ENCODE data around the gene C12orf50. TPM values are rescaled to one million over a fixed set of nuclear protein-coding genes. Genes with fewer than 3 reads are reported as not detected.

C12orf50 gene
- total and polyA plus RNA-seq, 10 of the 15 experiments (the other 5 are each of a cell fraction or from before 2014, with no cell fraction given), result 0.03 to 0.06 TPM; not detected in 8

DNA sequence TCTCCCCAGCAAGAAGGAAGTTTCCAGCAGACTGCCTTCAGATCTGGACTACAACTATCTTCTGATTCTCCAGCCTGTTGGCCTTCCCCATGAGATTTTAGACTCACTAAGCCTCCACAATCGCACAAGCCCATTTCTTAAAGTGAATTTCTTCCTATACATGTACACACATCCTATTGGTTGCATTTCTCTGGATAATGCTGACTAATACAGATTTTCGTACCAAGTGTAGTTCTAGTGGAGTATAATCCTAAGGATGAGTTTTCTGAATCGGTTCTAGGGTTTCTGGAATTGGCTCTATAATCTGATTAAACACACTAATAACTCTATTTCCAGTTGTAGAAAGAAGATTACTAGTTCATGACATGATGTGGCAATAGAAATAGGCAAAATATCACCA, 53.3 kb downstream of the C12orf50 start:
- intact Hi-C loops (cut with micrococcal nuclease; ENCODE audit: unreplicated experiment) (no loop called here), in situ Hi-C loops (cut with MboI) (no loop called here)
- Histone ChIP-seq H3K27me3 (replicated peaks in 1 of 2; ENCODE audit: control insufficient read depth in 2 of 2, insufficient read depth in 2 of 2, low read length in 1 of 2) (no peaks in the 10 kb centered on the region), H4K20me1 (ENCODE audit: control insufficient read depth, insufficient read depth) (no peaks in the 10 kb centered on the region), H3K4me2 (ENCODE audit: control insufficient read depth, insufficient read depth) (no peak overlapping the region), H3K36me3 (ENCODE audit: control insufficient read depth in 2 of 2, insufficient read depth in 2 of 2, low read length in 1 of 2) (no peaks in the 10 kb centered on the region), H3K79me2 (ENCODE audit: control insufficient read depth, insufficient read depth, low read length) (no peaks in the 10 kb centered on the region), H3K9me3 (replicated peaks; ENCODE audit: control insufficient read depth, insufficient read depth, low read length) (no peaks in the 10 kb centered on the region), H3K27ac (ENCODE audit: control insufficient read depth, insufficient read depth) (no peak overlapping the region), H3K4me1 (ENCODE audit: control insufficient read depth, insufficient read depth, low read length) (no peaks in the 10 kb centered on the region), H2AFZ (ENCODE audit: control insufficient read depth, low read depth, low read length) (no peak overlapping the region), H3K4me3 (no peak overlapping the region), H3K9ac (ENCODE audit: control insufficient read depth, insufficient read depth, low read length) (no peak overlapping the region)
- ChIA-PET RAD21 (ENCODE audit: unreplicated experiment) (no interaction called here), SMC1A (ENCODE audit: uncharacterized antibody, unreplicated experiment) (no interaction called here), POLR2A (no interaction called here), CTCF (interaction anchor here (1.0 kb wide), 1 partner anchor 11 kb away, joined by 3 read pairs; no protein-coding TSS in a partner anchor)
- no peak for DNase-seq (ENCODE audit: low read depth, low spot score)
- BruUV-seq (replicated peaks), result no TSS peak
- no peak for FAIRE-seq
- 0% methylated on average over 3 of the region's 3 CpGs for WGBS (ENCODE audit: insufficient coverage, insufficient replicate concordance, low lambda C conversion rate, missing lambda C conversion rate)
- no peak for ATAC-seq
- TF ChIP-seq USF2 (IDR thresholded peaks at IDR 0.05; ENCODE audit: borderline replicate concordance, low read depth, low read length) (no peak), TAF1 (IDR thresholded peaks at IDR 0.05; ENCODE audit: borderline replicate concordance, low read depth, low read length) (no peak), HCFC1 (IDR thresholded peaks at IDR 0.05; ENCODE audit: low read length) (no peak), ZSCAN29 (IDR thresholded peaks at IDR 0.05) (no peak), IRF4 (IDR thresholded peaks at IDR 0.05; ENCODE audit: low read depth, low read length) (no peak), BACH1 (IDR thresholded peaks at IDR 0.05; ENCODE audit: borderline replicate concordance) (no peak), BHLHE40 (IDR thresholded peaks at IDR 0.05; ENCODE audit: borderline replicate concordance in 1 of 2, low read depth in 2 of 2, low read length in 1 of 2) (no peak), MLLT1 (IDR thresholded peaks at IDR 0.05) (no peak)
- TF ChIP-seq, protein P1, sequence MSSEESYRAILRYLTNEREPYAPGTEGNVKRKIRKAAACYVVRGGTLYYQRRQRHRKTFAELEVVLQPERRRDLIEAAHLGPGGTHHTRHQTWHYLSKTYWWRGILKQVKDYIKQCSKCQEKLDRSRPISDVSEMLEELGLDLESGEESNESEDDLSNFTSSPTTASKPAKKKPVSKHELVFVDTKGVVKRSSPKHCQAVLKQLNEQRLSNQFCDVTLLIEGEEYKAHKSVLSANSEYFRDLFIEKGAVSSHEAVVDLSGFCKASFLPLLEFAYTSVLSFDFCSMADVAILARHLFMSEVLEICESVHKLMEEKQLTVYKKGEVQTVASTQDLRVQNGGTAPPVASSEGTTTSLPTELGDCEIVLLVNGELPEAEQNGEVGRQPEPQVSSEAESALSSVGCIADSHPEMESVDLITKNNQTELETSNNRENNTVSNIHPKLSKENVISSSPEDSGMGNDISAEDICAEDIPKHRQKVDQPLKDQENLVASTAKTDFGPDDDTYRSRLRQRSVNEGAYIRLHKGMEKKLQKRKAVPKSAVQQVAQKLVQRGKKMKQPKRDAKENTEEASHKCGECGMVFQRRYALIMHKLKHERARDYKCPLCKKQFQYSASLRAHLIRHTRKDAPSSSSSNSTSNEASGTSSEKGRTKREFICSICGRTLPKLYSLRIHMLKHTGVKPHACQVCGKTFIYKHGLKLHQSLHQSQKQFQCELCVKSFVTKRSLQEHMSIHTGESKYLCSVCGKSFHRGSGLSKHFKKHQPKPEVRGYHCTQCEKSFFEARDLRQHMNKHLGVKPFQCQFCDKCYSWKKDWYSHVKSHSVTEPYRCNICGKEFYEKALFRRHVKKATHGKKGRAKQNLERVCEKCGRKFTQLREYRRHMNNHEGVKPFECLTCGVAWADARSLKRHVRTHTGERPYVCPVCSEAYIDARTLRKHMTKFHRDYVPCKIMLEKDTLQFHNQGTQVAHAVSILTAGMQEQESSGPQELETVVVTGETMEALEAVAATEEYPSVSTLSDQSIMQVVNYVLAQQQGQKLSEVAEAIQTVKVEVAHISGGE (CRISPR knock-in tag; IDR thresholded peaks at IDR 0.05), result no peak
- TF ChIP-seq, protein P2, sequence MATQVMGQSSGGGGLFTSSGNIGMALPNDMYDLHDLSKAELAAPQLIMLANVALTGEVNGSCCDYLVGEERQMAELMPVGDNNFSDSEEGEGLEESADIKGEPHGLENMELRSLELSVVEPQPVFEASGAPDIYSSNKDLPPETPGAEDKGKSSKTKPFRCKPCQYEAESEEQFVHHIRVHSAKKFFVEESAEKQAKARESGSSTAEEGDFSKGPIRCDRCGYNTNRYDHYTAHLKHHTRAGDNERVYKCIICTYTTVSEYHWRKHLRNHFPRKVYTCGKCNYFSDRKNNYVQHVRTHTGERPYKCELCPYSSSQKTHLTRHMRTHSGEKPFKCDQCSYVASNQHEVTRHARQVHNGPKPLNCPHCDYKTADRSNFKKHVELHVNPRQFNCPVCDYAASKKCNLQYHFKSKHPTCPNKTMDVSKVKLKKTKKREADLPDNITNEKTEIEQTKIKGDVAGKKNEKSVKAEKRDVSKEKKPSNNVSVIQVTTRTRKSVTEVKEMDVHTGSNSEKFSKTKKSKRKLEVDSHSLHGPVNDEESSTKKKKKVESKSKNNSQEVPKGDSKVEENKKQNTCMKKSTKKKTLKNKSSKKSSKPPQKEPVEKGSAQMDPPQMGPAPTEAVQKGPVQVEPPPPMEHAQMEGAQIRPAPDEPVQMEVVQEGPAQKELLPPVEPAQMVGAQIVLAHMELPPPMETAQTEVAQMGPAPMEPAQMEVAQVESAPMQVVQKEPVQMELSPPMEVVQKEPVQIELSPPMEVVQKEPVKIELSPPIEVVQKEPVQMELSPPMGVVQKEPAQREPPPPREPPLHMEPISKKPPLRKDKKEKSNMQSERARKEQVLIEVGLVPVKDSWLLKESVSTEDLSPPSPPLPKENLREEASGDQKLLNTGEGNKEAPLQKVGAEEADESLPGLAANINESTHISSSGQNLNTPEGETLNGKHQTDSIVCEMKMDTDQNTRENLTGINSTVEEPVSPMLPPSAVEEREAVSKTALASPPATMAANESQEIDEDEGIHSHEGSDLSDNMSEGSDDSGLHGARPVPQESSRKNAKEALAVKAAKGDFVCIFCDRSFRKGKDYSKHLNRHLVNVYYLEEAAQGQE (IDR thresholded peaks at IDR 0.05; ENCODE audit: low read depth, low read length), result no peak
